Mononuclear cell (primary cell): ENCODE data around the gene CCDC122. TPM values are rescaled to one million over a fixed set of nuclear protein-coding genes. Genes with fewer than 3 reads are reported as not detected.
"Not testable (repeated sequence)": the region's sequence is repeated elsewhere in the genome, so short reads cannot be mapped to it uniquely, and the experiment has no call there.

ENCODE experiments used
- H3K27me3 ChIP-seq: 2 replicates; pipeline ENCODE4 v1.6.0; 2011; ENCODE audit warnings: low read length, control low read depth; ENCODE audit not compliant: insufficient read depth
- H3K4me1 ChIP-seq: 2 replicates; pipeline ENCODE4 v1.5.1; 2011; ENCODE audit warnings: mild to moderate bottlenecking, low read length, control low read depth; ENCODE audit not compliant: insufficient read depth
- H3K4me3 ChIP-seq: 2 replicates; pipeline ENCODE4 v1.5.1; 2011; ENCODE audit warnings: mild to moderate bottlenecking, low read length, moderate library complexity
- H3K9me3 ChIP-seq: 2 replicates; pipeline ENCODE4 v1.5.1; 2011; ENCODE audit warnings: low read depth, mild to moderate bottlenecking, control low read depth, low read length
- total RNA-seq: library from RNA; depleted of rRNA; stranded (reverse); fragments of >200 nt; gene quantifications from one replicate; pipeline ENCODE4 v1.2.3, GENCODE V29; 2012

CCDC122 gene
- total RNA-seq, 1 donor = 0.52 TPM

DNA sequence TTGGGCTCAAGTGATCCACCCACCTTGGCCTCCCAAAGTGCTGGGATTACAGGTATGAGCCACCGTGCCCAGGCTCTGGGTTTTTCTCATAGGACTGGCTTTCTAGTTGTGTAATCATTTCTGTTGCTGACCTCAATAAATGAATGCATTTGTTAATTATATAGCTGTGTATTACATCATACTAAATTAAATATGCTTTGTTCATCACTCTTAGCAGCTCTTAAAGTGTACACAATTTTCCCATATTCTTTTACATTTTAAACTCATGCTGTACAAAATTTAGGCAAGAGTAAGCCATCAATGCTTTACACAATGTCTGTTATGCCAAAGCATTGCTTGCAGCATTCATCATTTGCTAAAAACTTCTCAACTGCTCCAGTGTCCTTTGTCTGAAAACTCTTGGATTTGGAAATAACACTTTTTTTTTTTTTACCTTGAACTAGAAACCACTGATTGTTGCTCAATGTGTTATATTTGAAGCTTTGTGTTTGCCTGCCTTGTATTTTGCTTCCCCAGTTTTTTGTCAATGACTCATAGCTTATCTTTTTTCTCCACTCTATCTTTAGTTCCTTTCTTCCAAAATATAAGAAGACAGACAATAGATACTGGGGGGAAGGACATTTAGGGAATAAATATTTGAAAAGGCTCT is 31.4 kb downstream of the CCDC122 start:
- H3K4me3 ChIP-seq = no peak overlapping the region
- no peaks in the 10 kb centered on the region for H3K27me3 ChIP-seq
- H3K4me1 ChIP-seq = peaks cover 8% of the 10 kb centered on the region
- peaks cover 35% of the 10 kb centered on the region for H3K9me3 ChIP-seq

DNA sequence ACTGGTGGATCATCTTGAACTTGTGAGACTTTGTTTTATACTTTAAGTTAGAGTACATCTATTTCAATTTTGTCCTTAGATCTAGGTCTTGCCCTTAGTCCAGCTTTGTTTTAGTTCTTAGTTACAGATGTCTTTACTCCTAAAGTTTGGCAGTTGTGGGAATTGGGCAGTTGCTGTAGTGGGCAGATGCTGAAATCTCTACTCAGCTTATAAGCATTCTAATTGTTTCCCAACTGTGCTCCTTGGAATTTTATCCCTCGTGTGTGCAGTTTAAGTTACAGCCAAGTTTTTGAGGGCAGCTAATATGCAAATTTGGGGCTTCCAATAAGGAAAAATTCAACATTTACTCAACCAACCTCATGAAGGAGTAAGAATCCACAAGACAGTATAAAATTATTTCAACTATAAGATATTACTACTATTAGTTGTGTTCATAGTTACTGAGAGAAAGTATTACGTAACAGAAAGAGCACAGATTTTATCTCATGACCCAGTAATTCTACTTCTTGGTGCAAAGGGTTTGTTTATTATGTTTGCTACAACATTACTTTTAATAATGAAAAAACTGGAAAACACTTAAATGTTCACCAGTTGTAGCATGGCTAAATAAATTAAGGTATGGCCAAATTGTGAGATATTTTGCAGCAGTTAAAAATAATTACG is 32.9 kb downstream of the CCDC122 start:
- Histone ChIP-seq H3K4me3 (no peak overlapping the region), H3K27me3 (no peaks in the 10 kb centered on the region), H3K4me1 (peaks cover 8% of the 10 kb centered on the region), H3K9me3 (peaks cover 20% of the 10 kb centered on the region)

GRCh38 chr13:43838909-43839308 is 40.6 kb downstream of the CCDC122 start:
- H3K4me3 ChIP-seq = no peak overlapping the region
- no peaks in the 10 kb centered on the region for H3K9me3 ChIP-seq
- no peaks in the 10 kb centered on the region for H3K27me3 ChIP-seq
- H3K4me1 ChIP-seq = no peaks in the 10 kb centered on the region

DNA sequence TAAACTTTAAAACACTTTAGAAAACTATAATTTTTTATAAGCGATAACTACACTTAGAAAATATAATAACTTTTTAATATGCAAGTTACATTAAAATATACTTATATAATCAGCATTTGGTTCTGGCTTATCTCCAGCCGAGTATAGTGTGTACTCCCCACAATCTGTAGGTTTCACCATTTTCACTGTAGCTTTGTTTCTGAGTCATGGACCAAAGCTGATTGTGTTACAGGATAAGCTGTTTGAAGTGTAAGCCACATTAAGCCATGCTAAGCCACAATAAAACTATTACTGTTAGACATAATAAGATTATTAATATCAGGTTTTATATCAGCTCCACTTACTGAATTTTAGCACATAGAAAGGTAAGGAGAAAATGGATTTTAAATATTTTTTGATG is 43.8 kb downstream of the CCDC122 start:
- Histone ChIP-seq H3K27me3 (no peaks in the 10 kb centered on the region), H3K4me3 (no peak overlapping the region), H3K9me3 (no peaks in the 10 kb centered on the region), H3K4me1 (no peaks in the 10 kb centered on the region)

- H3K4me1 ChIP-seq = peaks cover 3% of the 10 kb centered on the region
- no peaks in the 10 kb centered on the region for H3K9me3 ChIP-seq
- H3K27me3 ChIP-seq = no peaks in the 10 kb centered on the region
- H3K4me3 ChIP-seq = no peak overlapping the region
Observed at GRCh38 chr13:43831088-43831487, 48.5 kb downstream of the CCDC122 start.

DNA sequence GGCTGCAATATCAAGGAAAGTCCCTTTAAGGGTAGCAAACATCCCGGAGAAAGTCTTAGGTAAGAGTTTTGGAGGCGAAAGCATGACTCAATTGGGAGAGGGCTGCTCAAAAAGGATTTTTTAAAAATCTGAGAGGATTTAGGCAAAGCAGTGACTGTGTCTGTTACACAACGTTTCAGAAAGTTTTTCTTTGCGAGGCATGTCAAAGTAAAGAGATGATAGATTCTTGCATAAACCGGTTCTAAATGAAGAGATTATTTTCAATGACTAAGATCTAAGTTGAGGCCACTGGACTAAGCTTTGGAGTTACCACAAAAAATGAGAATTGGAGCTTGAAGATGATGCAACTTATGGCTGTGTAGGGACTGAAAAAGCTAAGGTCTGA is 49.1 kb downstream of the CCDC122 start:
- Histone ChIP-seq H3K27me3 (no peaks in the 10 kb centered on the region), H3K9me3 (no peaks in the 10 kb centered on the region), H3K4me3 (no peak overlapping the region), H3K4me1 (peaks cover 3% of the 10 kb centered on the region)

DNA sequence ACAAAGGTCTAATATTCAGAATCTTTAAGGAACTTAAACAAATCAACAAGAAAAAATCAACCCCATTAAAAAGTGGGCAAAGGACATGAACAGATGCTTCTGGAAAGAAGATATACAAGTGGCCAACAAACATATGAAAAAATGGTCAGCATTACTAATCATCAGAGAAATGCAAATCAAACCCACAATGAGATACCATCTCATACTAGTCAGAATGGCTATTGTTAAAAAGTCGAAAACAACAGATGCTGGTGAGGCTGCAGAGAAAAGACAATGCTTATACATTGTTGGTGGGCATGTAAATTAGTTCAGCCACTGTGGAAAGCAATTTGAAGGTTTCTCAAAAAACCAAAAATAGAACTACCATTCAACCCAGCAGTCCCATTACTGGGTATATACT is 54.9 kb downstream of the CCDC122 start:
- not testable (repeated sequence) for H3K4me3 ChIP-seq, H3K9me3 ChIP-seq, H3K27me3 ChIP-seq, H3K4me1 ChIP-seq

GRCh38 chr13:43822969-43823368 is 56.6 kb downstream of the CCDC122 start:
- H3K4me1 ChIP-seq = no peaks in the 10 kb centered on the region
- no peaks in the 10 kb centered on the region for H3K9me3 ChIP-seq
- H3K4me3 ChIP-seq = no peak overlapping the region
- H3K27me3 ChIP-seq = peaks cover 7% of the 10 kb centered on the region

GRCh38 chr13:43816401-43816889 is 63.1 kb downstream of the CCDC122 start:
- no peak overlapping the region for H3K4me3 ChIP-seq
- H3K27me3 ChIP-seq = peaks cover 7% of the 10 kb centered on the region
- H3K4me1 ChIP-seq = no peaks in the 10 kb centered on the region
- H3K9me3 ChIP-seq = no peaks in the 10 kb centered on the region

GRCh38 chr13:43815204-43815603 is 64.3 kb downstream of the CCDC122 start:
- H3K4me3 ChIP-seq = no peak overlapping the region
- peaks cover 4% of the 10 kb centered on the region for H3K27me3 ChIP-seq
- H3K9me3 ChIP-seq = no peaks in the 10 kb centered on the region
- no peaks in the 10 kb centered on the region for H3K4me1 ChIP-seq

- Histone ChIP-seq H3K4me3 (no peak overlapping the region), H3K27me3 (no peaks in the 10 kb centered on the region), H3K9me3 (no peaks in the 10 kb centered on the region), H3K4me1 (no peaks in the 10 kb centered on the region)
Observed at GRCh38 chr13:43808676-43809075, 70.9 kb downstream of the CCDC122 start.

DNA sequence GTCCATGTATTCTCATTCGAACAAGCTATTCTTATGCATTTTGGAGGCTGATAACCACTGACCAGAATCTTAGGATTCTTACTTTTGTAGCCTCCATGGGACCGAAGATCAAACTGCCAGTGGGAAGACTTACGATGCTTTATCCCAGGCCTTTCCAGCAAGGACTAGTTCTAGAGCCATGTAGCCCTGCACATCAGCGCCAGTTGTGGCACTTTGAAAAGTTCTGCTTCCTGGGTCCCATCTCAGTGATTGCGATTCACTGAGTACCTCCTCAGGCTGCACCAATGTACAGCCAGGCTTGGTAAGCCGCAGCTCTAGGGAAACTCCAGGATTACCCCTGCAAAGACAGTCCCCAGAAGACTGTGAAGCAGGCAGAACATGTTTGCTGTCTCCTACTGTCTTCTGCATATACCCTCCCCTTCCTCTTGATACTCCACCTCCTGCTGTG is 73.8 kb downstream of the CCDC122 start:
- Histone ChIP-seq H3K27me3 (no peaks in the 10 kb centered on the region), H3K4me3 (no peak overlapping the region), H3K9me3 (no peaks in the 10 kb centered on the region), H3K4me1 (no peaks in the 10 kb centered on the region)

DNA sequence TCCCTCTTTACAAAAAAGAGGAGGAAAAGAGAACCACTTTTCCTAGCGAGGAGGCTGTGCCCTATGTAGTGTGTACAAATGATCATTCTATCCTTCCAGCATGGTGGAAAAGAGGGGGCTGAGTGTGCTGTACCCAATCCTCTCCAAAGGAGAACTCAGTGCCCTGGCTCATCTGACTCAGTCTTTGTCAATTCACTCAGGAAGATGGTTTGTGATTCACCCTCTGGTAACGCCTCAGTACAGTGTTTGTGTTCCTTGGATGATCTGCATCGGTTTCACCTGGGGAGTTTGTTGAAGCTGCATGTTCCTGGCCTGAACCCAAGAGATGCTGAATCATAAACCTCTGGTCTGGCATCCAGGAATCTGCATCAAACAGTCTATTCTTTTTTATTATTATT is 74.5 kb downstream of the CCDC122 start:
- no peaks in the 10 kb centered on the region for H3K27me3 ChIP-seq

GRCh38 chr13:43804461-43805070 is 75.0 kb downstream of the CCDC122 start:
- Histone ChIP-seq H3K9me3 (no peaks in the 10 kb centered on the region), H3K4me3 (no peak overlapping the region), H3K4me1 (no peaks in the 10 kb centered on the region), H3K27me3 (no peaks in the 10 kb centered on the region)

More for the DNA sequence above, 74.5 kb downstream of the CCDC122 start:
- no peaks in the 10 kb centered on the region for H3K9me3 ChIP-seq
- H3K4me3 ChIP-seq = no peak overlapping the region
- H3K4me1 ChIP-seq = no peaks in the 10 kb centered on the region

DNA sequence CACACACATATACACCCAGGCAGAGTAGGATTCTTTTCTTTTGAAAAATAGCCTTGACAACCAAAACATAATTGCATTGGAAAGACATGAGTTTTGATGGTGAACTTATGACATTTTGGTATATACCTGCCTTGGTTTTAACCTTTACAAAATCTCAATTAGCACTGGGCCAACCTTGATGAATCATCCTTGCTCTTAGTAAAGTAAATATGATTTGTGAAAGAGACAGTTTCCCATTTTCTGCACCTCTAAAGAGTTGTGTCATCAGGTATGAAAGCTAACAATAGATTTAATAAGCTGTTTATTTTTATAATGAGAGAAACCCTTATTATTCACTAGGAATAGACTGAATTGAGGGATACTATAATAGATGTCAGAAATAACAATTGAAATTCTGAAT is 77.0 kb downstream of the CCDC122 start:
- no peaks in the 10 kb centered on the region for H3K4me1 ChIP-seq
- no peak overlapping the region for H3K4me3 ChIP-seq

More for the DNA sequence above, 77.0 kb downstream of the CCDC122 start:
- Histone ChIP-seq H3K27me3 (no peaks in the 10 kb centered on the region), H3K9me3 (no peaks in the 10 kb centered on the region)
